ENCODE data around the gene RPL10A.

The RPL10A gene

DNA sequence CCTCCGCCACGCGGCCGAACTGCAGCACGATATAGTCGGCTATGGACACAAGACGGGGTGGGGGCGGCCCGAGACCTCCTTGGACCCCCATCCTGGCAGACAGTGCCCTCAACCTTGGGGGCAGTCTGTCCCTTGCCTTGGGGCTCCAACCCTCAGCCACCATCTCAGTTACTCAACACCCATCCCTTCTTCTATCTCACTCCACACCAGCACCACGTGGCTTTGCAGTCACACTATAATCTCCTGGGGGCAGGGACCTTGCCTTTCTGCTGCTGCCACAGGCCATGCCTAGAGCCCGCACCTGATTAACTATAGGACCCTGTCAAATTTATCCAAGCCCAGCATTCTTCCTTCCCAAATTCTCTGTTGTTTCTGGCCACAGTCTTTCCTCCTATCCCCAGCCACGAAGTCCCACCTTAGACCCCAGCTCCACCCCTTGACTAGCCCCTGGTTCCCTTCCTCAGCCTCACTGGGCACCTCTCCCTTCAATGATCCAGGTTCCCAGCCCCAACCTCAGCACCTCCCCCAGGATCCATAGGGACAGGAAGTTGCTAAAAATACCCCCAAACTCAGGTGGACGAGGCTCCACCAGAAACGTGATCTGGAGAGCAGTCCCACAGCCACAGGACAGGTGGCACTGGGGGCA is 30.3 kb downstream of the RPL10A start:
- TF ChIP-seq, protein P1, sequence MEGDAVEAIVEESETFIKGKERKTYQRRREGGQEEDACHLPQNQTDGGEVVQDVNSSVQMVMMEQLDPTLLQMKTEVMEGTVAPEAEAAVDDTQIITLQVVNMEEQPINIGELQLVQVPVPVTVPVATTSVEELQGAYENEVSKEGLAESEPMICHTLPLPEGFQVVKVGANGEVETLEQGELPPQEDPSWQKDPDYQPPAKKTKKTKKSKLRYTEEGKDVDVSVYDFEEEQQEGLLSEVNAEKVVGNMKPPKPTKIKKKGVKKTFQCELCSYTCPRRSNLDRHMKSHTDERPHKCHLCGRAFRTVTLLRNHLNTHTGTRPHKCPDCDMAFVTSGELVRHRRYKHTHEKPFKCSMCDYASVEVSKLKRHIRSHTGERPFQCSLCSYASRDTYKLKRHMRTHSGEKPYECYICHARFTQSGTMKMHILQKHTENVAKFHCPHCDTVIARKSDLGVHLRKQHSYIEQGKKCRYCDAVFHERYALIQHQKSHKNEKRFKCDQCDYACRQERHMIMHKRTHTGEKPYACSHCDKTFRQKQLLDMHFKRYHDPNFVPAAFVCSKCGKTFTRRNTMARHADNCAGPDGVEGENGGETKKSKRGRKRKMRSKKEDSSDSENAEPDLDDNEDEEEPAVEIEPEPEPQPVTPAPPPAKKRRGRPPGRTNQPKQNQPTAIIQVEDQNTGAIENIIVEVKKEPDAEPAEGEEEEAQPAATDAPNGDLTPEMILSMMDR (IDR thresholded peaks at IDR 0.05; ENCODE audit: low read depth, low read length): no peak
- DNase-seq (ENCODE audit: extremely low read depth, low read depth): no peak

DNA sequence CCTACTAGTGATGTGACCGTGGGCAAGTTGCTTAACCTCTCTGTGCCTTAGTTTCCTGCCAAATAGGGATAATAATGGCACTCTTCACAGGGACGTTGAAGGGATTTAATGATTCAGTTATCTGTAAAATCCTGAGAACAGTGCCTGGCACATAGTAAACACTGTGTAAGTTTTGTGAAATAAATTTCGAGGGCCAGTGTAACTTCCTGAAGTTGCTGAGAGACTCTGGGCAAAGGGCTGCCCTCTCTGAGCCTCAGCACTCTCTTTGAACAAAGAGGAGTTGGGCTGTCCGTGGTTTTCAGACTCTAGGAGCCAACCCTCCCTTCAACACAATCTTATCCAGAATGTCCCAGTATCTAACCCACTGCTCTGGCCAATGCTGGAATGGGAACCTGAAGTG is 31.2 kb downstream of the RPL10A start:
- TF ChIP-seq, protein P1 (IDR thresholded peaks at IDR 0.05; ENCODE audit: low read depth, low read length): no peak
- DNase-seq (ENCODE audit: extremely low read depth, low read depth): no peak

DNA sequence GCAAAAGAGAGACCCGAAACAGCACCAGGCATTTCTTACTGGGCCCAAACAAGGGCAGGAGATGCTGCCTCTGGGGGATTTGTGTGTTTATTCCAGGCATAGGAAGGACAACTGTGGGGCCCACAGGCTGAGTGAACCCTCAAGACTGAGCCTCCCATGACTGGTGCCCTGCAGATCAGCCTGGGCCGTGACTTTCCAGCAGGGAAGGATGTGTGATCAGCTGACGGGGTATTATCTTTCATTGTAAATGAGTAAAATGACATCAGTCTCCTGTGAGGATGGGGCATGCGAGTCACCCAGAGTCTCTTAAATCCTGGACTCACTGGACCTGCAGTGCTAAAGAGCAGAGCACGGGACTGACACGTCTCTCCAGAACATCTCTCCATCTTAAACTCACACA is 32.6 kb downstream of the RPL10A start:
- DNase-seq (ENCODE audit: extremely low read depth, low read depth): no peak
- TF ChIP-seq, protein P1 (IDR thresholded peaks at IDR 0.05; ENCODE audit: low read depth, low read length): no peak

DNA sequence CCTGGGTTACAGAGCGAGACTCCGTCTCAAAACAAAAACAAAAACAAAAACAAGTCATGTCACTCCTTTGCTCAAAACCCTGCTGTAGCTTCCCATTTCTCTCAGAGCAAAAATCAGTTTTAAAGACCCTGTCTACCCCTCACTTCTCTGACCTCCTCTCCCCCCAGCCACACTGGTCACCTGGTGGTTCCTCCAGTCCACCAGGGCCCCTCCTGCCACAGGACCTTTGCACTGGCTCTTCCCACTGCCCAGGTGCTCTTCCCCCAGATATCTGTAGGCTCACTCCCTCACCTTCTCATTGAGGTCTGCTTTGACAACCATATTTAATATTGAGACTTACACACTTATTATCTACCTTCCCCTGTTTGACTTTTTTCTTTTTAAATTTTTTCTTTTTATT is 33.6 kb downstream of the RPL10A start:
- no peak for DNase-seq (ENCODE audit: extremely low read depth, low read depth)

DNA sequence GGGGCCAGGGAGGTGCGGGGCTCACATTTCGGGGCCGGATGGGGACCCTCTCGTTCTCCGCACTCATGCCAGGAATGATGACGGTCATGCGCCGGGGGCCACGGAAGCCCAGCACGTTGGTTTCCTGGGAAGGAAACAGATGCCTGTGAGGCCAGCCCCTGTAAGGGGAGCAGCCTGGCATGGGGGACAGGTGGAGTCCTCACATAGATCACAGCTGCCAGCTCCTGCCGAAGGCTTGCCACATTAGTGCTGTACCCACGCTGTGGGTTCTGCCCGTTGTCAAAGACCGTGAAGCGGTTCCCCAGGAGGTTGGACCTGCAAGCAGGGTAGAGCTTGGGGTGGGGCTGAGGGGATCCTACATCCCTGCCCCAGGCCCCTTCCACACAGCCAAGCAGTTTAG is 35.3 kb downstream of the RPL10A start:
- TF ChIP-seq, protein P1 (IDR thresholded peaks at IDR 0.05; ENCODE audit: low read depth, low read length): no peak
- no peak for DNase-seq (ENCODE audit: extremely low read depth, low read depth)

More for the DNA sequence above, 33.6 kb downstream of the RPL10A start:
- TF ChIP-seq, protein P1 (IDR thresholded peaks at IDR 0.05; ENCODE audit: low read depth, low read length): no peak

DNA sequence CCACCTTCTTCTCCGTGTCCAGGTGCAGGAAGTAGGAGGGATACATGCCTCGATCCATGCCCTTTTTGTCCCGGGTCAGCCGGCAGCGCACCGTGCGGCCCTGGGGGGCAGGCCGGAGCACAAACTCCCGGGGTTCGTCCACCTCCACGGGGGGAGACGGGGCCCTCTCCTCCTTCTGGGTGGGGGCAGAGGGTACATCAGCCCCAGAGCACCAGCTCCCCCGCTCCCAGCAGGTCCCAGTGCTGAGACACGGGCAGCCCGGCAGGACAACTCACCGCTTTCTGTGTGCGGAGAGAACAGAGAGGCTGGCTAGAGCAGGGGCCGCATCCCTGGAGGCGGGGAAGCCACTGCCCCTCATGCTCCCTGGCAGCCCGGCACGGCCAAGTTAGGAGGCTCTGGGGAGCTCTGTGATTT is 37.8 kb downstream of the RPL10A start:
- no peak for DNase-seq (ENCODE audit: extremely low read depth, low read depth)
- TF ChIP-seq, protein P1 (IDR thresholded peaks at IDR 0.05; ENCODE audit: low read depth, low read length): no peak

DNA sequence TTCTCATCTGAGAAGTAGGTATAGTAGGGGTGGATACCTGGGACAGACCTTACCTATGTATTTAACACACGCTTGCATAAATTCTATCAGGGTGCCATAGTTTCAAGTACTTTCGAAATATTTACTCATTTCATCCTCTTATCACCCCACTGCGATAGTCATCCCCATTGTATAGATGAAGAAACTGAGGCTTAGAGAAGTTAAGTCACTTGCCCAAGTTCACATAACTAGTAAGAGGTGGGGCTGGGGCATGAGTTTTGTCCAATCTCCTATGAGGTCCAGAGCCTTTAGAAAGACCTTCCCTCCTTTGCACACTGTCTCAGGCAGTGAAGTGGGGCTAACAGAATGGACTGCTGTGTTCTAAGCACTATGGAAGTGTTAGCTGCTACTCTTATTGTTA is 38.3 kb downstream of the RPL10A start:
- TF ChIP-seq, protein P1 (IDR thresholded peaks at IDR 0.05; ENCODE audit: low read depth, low read length): no peak
- DNase-seq (ENCODE audit: extremely low read depth, low read depth): no peak
